Hepatocyte (in vitro differentiated cells): ENCODE measurements around the gene RGS5. TPM values are rescaled to one million over a fixed set of nuclear protein-coding genes. Genes with fewer than 3 reads are reported as not detected.

Source experiments
- DNase-seq: peaks from one replicate; pipeline ENCODE4 v3.0.0-alpha.2; 2016; ENCODE audit warnings: low spot score
- H2AFZ ChIP-seq: fragments of 200-600 bp; sonication (generic); 2 replicates; pipeline ENCODE4 v1.6.0; 2016; ENCODE audit warnings: antibody characterized with exemption, mild to moderate bottlenecking
- H3K27ac ChIP-seq: fragments of 200-600 bp; sonication (generic); 2 replicates; pipeline ENCODE4 v1.5.1; 2016; ENCODE audit warnings: mild to moderate bottlenecking
- H3K27me3 ChIP-seq: fragments of 200-600 bp; sonication (generic); 2 replicates; pipeline ENCODE4 v1.6.1; 2016
- H3K36me3 ChIP-seq: fragments of 200-600 bp; sonication (generic); replicated peaks from 2 replicates; pipeline ENCODE4 v1.5.1; 2016; ENCODE audit warnings: low read depth; ENCODE audit not compliant: insufficient read depth
- H3K4me1 ChIP-seq: fragments of 200-600 bp; sonication (generic); 2 replicates; pipeline ENCODE4 v1.5.1; 2016; ENCODE audit warnings: mild to moderate bottlenecking, moderate library complexity; ENCODE audit not compliant: insufficient read depth
- H3K4me2 ChIP-seq: fragments of 200-600 bp; sonication (generic); 2 replicates; pipeline ENCODE4 v1.6.0; 2016
- H3K4me3 ChIP-seq: fragments of 200-600 bp; sonication (generic); 2 replicates; pipeline ENCODE4 v1.5.1; 2016; ENCODE audit warnings: mild to moderate bottlenecking
- H3K79me2 ChIP-seq: fragments of 200-600 bp; sonication (generic); 2 replicates; pipeline ENCODE4 v1.6.0; 2017; ENCODE audit warnings: mild to moderate bottlenecking
- H3K9me2 ChIP-seq: fragments of 200-600 bp; sonication (generic); replicated peaks from 2 replicates; pipeline ENCODE4 v1.6.0; 2017; ENCODE audit warnings: mild to moderate bottlenecking; ENCODE audit not compliant: insufficient read depth
- H3K9me3 ChIP-seq: fragments of 200-600 bp; sonication (generic); 2 replicates; pipeline ENCODE4 v1.5.1; 2016; ENCODE audit warnings: low read depth, mild to moderate bottlenecking
- H4K20me1 ChIP-seq: fragments of 200-600 bp; sonication (generic); 2 replicates; pipeline ENCODE4 v1.6.0; 2016; ENCODE audit warnings: mild to moderate bottlenecking; ENCODE audit not compliant: insufficient read depth, poor library complexity, severe bottlenecking
- EZH2 ChIP-seq: fragments of 200-600 bp; sonication (generic); IDR thresholded peaks from 2 replicates; pipeline ENCODE4 v1.6.1; 2016; ENCODE audit warnings: antibody characterized with exemption, mild to moderate bottlenecking, borderline replicate concordance
- EZH2phosphoT487 ChIP-seq: fragments of 200-600 bp; sonication (generic); IDR thresholded peaks from one replicate; pipeline ENCODE4 v1.6.1; 2018; ENCODE audit warnings: antibody characterized with exemption, mild to moderate bottlenecking, low read depth, moderate library complexity; ENCODE audit not compliant: unreplicated experiment, severe bottlenecking
- WGBS: methylation state at CpG from one replicate; pipeline ENCODE4 v1.1.6; 2016; ENCODE audit warnings: low lambda C conversion rate; ENCODE audit errors: missing lambda C conversion rate; 5-methylcytosine and 5-hydroxymethylcytosine counted together
- polyA plus RNA-seq: library from polyadenylated mRNA; unstranded; fragments of >200 nt; fragmentation: Nextera tagmentation; extraction: Ambion mirVana; gene quantifications from 2 replicates; pipeline ENCODE4 v1.2.1, GENCODE V29; 2016
- total RNA-seq: library from RNA; depleted of rRNA; stranded (reverse); fragments of >200 nt; gene quantifications from 2 replicates; pipeline ENCODE4 v1.2.3, GENCODE V29; 2014
- TF ChIP-seq, protein P1 (sequence below): fragments of 200-600 bp; sonication (generic); IDR thresholded peaks from 2 replicates; pipeline ENCODE4 v1.5.1; 2016; ENCODE audit warnings: antibody characterized with exemption, mild to moderate bottlenecking; ENCODE audit not compliant: poor library complexity

Gene RGS5
- total and polyA plus RNA-seq, 2 experiments from 2014 or later, result 4.4 to 5.0 TPM

DNA sequence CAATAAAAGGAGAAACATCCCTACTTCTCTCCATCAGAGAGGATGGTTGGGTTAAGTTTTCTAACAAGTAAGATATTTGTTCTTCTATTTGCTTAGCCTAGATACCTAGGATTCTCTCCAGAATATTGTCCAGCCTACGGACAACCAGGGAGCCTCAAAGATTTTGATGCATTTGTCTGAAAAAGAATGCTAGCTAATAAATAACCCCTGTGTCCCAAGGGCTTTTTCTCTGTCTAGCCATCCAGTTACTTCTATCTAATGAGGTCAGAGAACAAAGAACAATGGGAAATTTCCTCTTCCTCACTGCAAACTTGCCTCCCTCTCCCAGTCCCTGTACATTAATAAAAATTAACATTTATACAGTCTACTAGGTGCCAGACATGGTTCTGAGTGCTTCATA, 810 bp downstream of the RGS5 start:
- no peaks in the 10 kb centered on the region for H3K9me3 ChIP-seq
- H3K27me3 ChIP-seq, result no peaks in the 10 kb centered on the region
- no peaks in the 10 kb centered on the region for H4K20me1 ChIP-seq
- no peaks in the 10 kb centered on the region for H3K9me2 ChIP-seq
- H3K27ac ChIP-seq, result no peak overlapping the region
- H3K4me1 ChIP-seq, result no peaks in the 10 kb centered on the region
- H3K36me3 ChIP-seq, result no peaks in the 10 kb centered on the region
- WGBS, result 33% methylated on average over 1 of the region's 1 CpG
- peak overlapping the region; percentile 12 for H3K4me2 ChIP-seq
- no peak for TF ChIP-seq EZH2
- TF ChIP-seq, protein P1, sequence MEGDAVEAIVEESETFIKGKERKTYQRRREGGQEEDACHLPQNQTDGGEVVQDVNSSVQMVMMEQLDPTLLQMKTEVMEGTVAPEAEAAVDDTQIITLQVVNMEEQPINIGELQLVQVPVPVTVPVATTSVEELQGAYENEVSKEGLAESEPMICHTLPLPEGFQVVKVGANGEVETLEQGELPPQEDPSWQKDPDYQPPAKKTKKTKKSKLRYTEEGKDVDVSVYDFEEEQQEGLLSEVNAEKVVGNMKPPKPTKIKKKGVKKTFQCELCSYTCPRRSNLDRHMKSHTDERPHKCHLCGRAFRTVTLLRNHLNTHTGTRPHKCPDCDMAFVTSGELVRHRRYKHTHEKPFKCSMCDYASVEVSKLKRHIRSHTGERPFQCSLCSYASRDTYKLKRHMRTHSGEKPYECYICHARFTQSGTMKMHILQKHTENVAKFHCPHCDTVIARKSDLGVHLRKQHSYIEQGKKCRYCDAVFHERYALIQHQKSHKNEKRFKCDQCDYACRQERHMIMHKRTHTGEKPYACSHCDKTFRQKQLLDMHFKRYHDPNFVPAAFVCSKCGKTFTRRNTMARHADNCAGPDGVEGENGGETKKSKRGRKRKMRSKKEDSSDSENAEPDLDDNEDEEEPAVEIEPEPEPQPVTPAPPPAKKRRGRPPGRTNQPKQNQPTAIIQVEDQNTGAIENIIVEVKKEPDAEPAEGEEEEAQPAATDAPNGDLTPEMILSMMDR, result no peak
- no peak for TF ChIP-seq EZH2phosphoT487
- no peak overlapping the region for H3K4me3 ChIP-seq
- H2AFZ ChIP-seq, result no peak overlapping the region
- no peak for DNase-seq
- no peaks in the 10 kb centered on the region for H3K79me2 ChIP-seq

GRCh38 chr1:163197022-163197421, 5.7 kb downstream of the RGS5 start:
- no peaks in the 10 kb centered on the region for H3K9me2 ChIP-seq
- WGBS, result 80% methylated on average over 4 of the region's 4 CpGs
- TF ChIP-seq, protein P1, result no peak
- no peak for TF ChIP-seq EZH2phosphoT487
- no peak for TF ChIP-seq EZH2
- no peaks in the 10 kb centered on the region for H3K4me1 ChIP-seq
- H3K27me3 ChIP-seq, result no peaks in the 10 kb centered on the region
- no peak overlapping the region for H2AFZ ChIP-seq
- no peaks in the 10 kb centered on the region for H4K20me1 ChIP-seq
- H3K9me3 ChIP-seq, result no peaks in the 10 kb centered on the region
- no peak overlapping the region for H3K27ac ChIP-seq
- no peaks in the 10 kb centered on the region for H3K79me2 ChIP-seq
- no peak overlapping the region for H3K4me3 ChIP-seq
- no peak for DNase-seq
- no peaks in the 10 kb centered on the region for H3K36me3 ChIP-seq
- H3K4me2 ChIP-seq, result no peak overlapping the region

- no peak overlapping the region for H3K27ac ChIP-seq
- no peaks in the 10 kb centered on the region for H3K79me2 ChIP-seq
- no peaks in the 10 kb centered on the region for H3K4me1 ChIP-seq
- no peak overlapping the region for H2AFZ ChIP-seq
- no peaks in the 10 kb centered on the region for H3K36me3 ChIP-seq
- no peaks in the 10 kb centered on the region for H3K27me3 ChIP-seq
- no peak for DNase-seq
- no peaks in the 10 kb centered on the region for H3K9me3 ChIP-seq
- H3K9me2 ChIP-seq, result no peaks in the 10 kb centered on the region
- no peak for TF ChIP-seq EZH2
- TF ChIP-seq, protein P1, result no peak
- no peak for TF ChIP-seq EZH2phosphoT487
- no peak overlapping the region for H3K4me3 ChIP-seq
- H4K20me1 ChIP-seq, result no peaks in the 10 kb centered on the region
- H3K4me2 ChIP-seq, result no peak overlapping the region
These were observed 6.3 kb downstream of the RGS5 start for GRCh38 chr1:163196449-163196787.
